ENCODE measurements around the gene SGCD. TPM values are rescaled to one million over a fixed set of nuclear protein-coding genes. Genes with fewer than 3 reads are reported as not detected.

SGCD gene
- total RNA-seq, 2 experiments from 2014 or later, result not detected

DNA sequence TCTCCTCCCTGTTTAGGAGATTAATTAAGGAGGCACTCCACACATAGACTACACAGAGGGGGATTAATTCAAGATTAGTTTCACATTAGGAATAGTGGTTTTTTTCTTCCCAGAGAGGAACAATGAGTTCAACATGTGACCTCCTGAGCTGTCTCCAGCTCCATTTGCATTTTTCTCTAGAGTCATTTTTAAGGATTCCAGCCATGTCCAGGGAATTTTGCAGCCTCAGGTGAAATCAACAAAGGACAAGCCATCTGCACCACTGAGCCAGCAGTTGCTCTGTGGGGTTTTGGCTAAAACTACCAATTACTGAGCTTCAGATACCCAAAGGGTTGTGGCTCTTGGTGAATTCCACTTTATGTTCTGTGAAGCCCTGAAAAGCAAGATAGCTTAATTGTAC is 264.7 kb downstream of the SGCD start:
- DNase-seq, result no peak
- Mint-ChIP-seq H3K9me3 (no peaks in the 10 kb centered on the region), H3K4me3 (no peak overlapping the region), H3K27me3 (peaks cover 18% of the 10 kb centered on the region), H3K36me3 (ENCODE audit: low read depth) (no peaks in the 10 kb centered on the region), H3K4me1 (ENCODE audit: low read depth) (no peaks in the 10 kb centered on the region), H3K27ac (no peak overlapping the region)
- ChIA-PET CTCF (no interaction called here), POLR2A (no interaction called here)
- intact Hi-C loops (cut with micrococcal nuclease), result no loop called here
- TF ChIP-seq, protein P1, sequence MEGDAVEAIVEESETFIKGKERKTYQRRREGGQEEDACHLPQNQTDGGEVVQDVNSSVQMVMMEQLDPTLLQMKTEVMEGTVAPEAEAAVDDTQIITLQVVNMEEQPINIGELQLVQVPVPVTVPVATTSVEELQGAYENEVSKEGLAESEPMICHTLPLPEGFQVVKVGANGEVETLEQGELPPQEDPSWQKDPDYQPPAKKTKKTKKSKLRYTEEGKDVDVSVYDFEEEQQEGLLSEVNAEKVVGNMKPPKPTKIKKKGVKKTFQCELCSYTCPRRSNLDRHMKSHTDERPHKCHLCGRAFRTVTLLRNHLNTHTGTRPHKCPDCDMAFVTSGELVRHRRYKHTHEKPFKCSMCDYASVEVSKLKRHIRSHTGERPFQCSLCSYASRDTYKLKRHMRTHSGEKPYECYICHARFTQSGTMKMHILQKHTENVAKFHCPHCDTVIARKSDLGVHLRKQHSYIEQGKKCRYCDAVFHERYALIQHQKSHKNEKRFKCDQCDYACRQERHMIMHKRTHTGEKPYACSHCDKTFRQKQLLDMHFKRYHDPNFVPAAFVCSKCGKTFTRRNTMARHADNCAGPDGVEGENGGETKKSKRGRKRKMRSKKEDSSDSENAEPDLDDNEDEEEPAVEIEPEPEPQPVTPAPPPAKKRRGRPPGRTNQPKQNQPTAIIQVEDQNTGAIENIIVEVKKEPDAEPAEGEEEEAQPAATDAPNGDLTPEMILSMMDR (IDR thresholded peaks at IDR 0.05), result no peak
- no peak for ATAC-seq

DNA sequence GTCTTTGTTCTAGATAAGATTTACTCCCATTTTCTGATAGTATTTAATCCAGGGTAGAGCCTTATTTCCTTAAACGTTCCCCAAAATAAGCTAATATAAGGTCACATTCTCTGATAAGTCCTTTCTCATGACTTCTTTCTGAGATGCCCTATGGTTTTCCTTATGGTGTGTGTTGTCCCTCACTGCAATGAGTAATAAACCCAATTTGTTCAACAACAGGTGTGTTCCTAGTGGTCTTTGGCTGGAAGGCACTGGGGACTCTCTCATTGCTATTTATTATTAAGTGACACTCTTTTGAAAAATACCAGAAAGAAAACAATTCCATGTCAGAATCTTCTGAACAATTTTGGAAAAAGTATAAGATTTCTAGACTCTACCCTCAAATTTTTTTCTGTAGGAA is 266.6 kb downstream of the SGCD start:
- ATAC-seq (no peak), DNase-seq (no peak)
- no peaks in the 10 kb centered on the region for H3K9me3 Mint-ChIP-seq
- intact Hi-C loops (cut with micrococcal nuclease), result no loop called here
- CTCF ChIA-PET, result no interaction called here
- H3K36me3 Mint-ChIP-seq (ENCODE audit: low read depth), result no peaks in the 10 kb centered on the region
- peaks cover 17% of the 10 kb centered on the region for H3K27me3 Mint-ChIP-seq
- POLR2A ChIA-PET, result no interaction called here
- H3K27ac Mint-ChIP-seq, result no peak overlapping the region
- no peaks in the 10 kb centered on the region for H3K4me1 Mint-ChIP-seq (ENCODE audit: low read depth)
- no peak overlapping the region for H3K4me3 Mint-ChIP-seq
- TF ChIP-seq, protein P1 (IDR thresholded peaks at IDR 0.05), result no peak

GRCh38 chr5:156594406-156594805 is 267.4 kb downstream of the SGCD start:
- H3K36me3 Mint-ChIP-seq (ENCODE audit: low read depth), result no peaks in the 10 kb centered on the region
- no peak overlapping the region for H3K4me3 Mint-ChIP-seq
- no peak for ATAC-seq
- peaks cover 15% of the 10 kb centered on the region for H3K27me3 Mint-ChIP-seq
- no peaks in the 10 kb centered on the region for H3K9me3 Mint-ChIP-seq
- no peaks in the 10 kb centered on the region for H3K4me1 Mint-ChIP-seq (ENCODE audit: low read depth)
- H3K27ac Mint-ChIP-seq, result no peak overlapping the region
- CTCF ChIA-PET, result no interaction called here
- no peak for DNase-seq
- POLR2A ChIA-PET, result interaction anchor here (1.0 kb wide), 1 partner anchor 8 kb away, joined by 3 read pairs; no protein-coding TSS in a partner anchor
- intact Hi-C loops (cut with micrococcal nuclease), result no loop called here
- TF ChIP-seq, protein P1 (IDR thresholded peaks at IDR 0.05), result no peak

GRCh38 chr5:156595132-156595787 is 268.3 kb downstream of the SGCD start:
- H3K27ac Mint-ChIP-seq, result no peak overlapping the region
- H3K9me3 Mint-ChIP-seq, result no peaks in the 10 kb centered on the region
- TF ChIP-seq, protein P1 (IDR thresholded peaks at IDR 0.05), result no peak
- peaks cover 13% of the 10 kb centered on the region for H3K27me3 Mint-ChIP-seq
- no peak overlapping the region for H3K4me3 Mint-ChIP-seq
- no peaks in the 10 kb centered on the region for H3K4me1 Mint-ChIP-seq (ENCODE audit: low read depth)
- ATAC-seq (no peak), DNase-seq (no peak)
- H3K36me3 Mint-ChIP-seq (ENCODE audit: low read depth), result no peaks in the 10 kb centered on the region
- CTCF ChIA-PET, result no interaction called here
- POLR2A ChIA-PET, result interaction anchor here (1.0 kb wide), 1 partner anchor 9 kb away, joined by 3 read pairs; no protein-coding TSS in a partner anchor
- intact Hi-C loops (cut with micrococcal nuclease), result no loop called here

GRCh38 chr5:156597276-156597675 is 270.3 kb downstream of the SGCD start:
- no peak overlapping the region for H3K27ac Mint-ChIP-seq
- intact Hi-C loops (cut with micrococcal nuclease), result no loop called here
- no peak overlapping the region for H3K4me3 Mint-ChIP-seq
- H3K9me3 Mint-ChIP-seq, result peaks cover 7% of the 10 kb centered on the region
- POLR2A ChIA-PET, result no interaction called here
- H3K27me3 Mint-ChIP-seq, result peaks cover 6% of the 10 kb centered on the region
- CTCF ChIA-PET, result no interaction called here
- no peak for ATAC-seq
- H3K36me3 Mint-ChIP-seq (ENCODE audit: low read depth), result no peaks in the 10 kb centered on the region
- no peaks in the 10 kb centered on the region for H3K4me1 Mint-ChIP-seq (ENCODE audit: low read depth)
- no peak for DNase-seq
- TF ChIP-seq, protein P1 (IDR thresholded peaks at IDR 0.05), result no peak

All from activated CD8-positive, alpha-beta T cell treated with anti-CD3 and anti-CD28 coated beads for 36 hours (primary cell).